22Rv1 (cell line): ENCODE results near the gene LPIN1.

ENCODE experiments used
- ZFX ChIP-seq: fragments of 450-650 bp; IDR thresholded peaks from 2 replicates; pipeline ENCODE4 v1.6.1; 2017; ENCODE audit warnings: antibody characterized with exemption, borderline replicate concordance
- TF ChIP-seq, protein P1 (sequence below): fragments of 450-650 bp; IDR thresholded peaks from 2 replicates; pipeline ENCODE4 v1.5.1; 2017; ENCODE audit warnings: mild to moderate bottlenecking

DNA sequence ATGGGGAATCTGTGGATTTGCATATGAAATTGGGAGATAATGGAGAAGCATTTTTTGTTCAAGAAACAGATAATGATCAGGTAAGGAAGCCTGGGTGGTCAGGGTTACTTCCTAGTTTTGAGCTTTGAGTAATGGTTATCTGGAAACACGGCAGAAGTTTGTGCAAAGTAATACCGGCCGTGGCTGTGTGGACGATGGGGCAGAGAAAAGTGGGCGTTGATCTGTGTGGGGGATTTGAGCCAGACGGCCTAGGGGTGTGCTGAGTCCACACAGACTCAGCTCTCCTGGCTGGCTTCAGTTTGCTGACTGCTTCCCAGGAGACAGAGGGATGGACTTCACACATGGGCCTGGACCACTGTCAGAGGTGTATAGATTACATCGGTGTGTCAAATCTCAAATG is 21.3 kb downstream of the LPIN1 start:
- TF ChIP-seq, protein P1, sequence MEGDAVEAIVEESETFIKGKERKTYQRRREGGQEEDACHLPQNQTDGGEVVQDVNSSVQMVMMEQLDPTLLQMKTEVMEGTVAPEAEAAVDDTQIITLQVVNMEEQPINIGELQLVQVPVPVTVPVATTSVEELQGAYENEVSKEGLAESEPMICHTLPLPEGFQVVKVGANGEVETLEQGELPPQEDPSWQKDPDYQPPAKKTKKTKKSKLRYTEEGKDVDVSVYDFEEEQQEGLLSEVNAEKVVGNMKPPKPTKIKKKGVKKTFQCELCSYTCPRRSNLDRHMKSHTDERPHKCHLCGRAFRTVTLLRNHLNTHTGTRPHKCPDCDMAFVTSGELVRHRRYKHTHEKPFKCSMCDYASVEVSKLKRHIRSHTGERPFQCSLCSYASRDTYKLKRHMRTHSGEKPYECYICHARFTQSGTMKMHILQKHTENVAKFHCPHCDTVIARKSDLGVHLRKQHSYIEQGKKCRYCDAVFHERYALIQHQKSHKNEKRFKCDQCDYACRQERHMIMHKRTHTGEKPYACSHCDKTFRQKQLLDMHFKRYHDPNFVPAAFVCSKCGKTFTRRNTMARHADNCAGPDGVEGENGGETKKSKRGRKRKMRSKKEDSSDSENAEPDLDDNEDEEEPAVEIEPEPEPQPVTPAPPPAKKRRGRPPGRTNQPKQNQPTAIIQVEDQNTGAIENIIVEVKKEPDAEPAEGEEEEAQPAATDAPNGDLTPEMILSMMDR = no peak
- no peak for TF ChIP-seq ZFX
